H1 (cell line): ENCODE data around the gene TIMM8B. TPM values are rescaled to one million over a fixed set of nuclear protein-coding genes. Genes with fewer than 3 reads are reported as not detected.

ENCODE experiments used
- CTCF ChIA-PET: fragments of 300-600 bp; sonication (Branson Sonifier 250); formaldehyde crosslinking; loops from one replicate; lab custom pipeline; 2021; ENCODE audit not compliant: partially characterized antibody; lab: Charles Lee
- POLR2A ChIA-PET: fragments of 300-600 bp; sonication (Branson Sonifier 250); formaldehyde crosslinking; loops from one replicate; lab custom pipeline; 2021; ENCODE audit warnings: inconsistent platforms; ENCODE audit not compliant: partially characterized antibody; lab: Charles Lee
- DNase-seq, 2 experiments: peaks; one replicate each; pipeline versions ENCODE4 v3.0.0 to v3.0.0-alpha.2; 2010 to 2022; ENCODE audit warnings: low spot score in 2 of 2, low read depth in 1 of 2, mixed read lengths in 1 of 2
- FAIRE-seq: peaks from 2 replicates; lab custom pipeline; 2011; peaks lifted over from hg19 to GRCh38; lab: Jason Lieb, UNC
- H2AFZ ChIP-seq: 2 replicates; pipeline ENCODE4 v1.8.1; 2012; ENCODE audit warnings: low read length, inconsistent platforms
- H2AK5ac ChIP-seq: 2 replicates; pipeline ENCODE4 v1.6.1; 2013; ENCODE audit warnings: low read depth, low read length
- H2BK120ac ChIP-seq: replicated peaks from 2 replicates; pipeline ENCODE3; 2013; ENCODE audit warnings: low read depth, low read length, inconsistent platforms
- H2BK12ac ChIP-seq: 2 replicates; pipeline ENCODE4 v1.6.1; 2013; ENCODE audit warnings: low read depth, low read length
- H2BK15ac ChIP-seq: 2 replicates; pipeline ENCODE4 v1.6.1; 2013; ENCODE audit warnings: low read length
- H2BK20ac ChIP-seq: 2 replicates; pipeline ENCODE4 v1.6.1; 2013; ENCODE audit warnings: low read length
- H2BK5ac ChIP-seq: 2 replicates; pipeline ENCODE4 v1.6.1; 2013; ENCODE audit warnings: low read depth, low read length
- H3K14ac ChIP-seq: 2 replicates; pipeline ENCODE4 v1.6.1; 2013; ENCODE audit warnings: inconsistent platforms; ENCODE audit not compliant: insufficient read length
- H3K18ac ChIP-seq: 2 replicates; pipeline ENCODE4 v1.6.1; 2013; ENCODE audit warnings: low read length; ENCODE audit errors: extremely low read depth
- H3K23ac ChIP-seq: 2 replicates; pipeline ENCODE4 v1.6.1; 2013; ENCODE audit warnings: inconsistent platforms; ENCODE audit not compliant: insufficient read length
- H3K23me2 ChIP-seq: 2 replicates; pipeline ENCODE4 v1.6.1; 2013; ENCODE audit warnings: low read depth, low read length
- H3K27ac ChIP-seq: 2 replicates; pipeline ENCODE4 v1.6.1; 2011; ENCODE audit warnings: low read depth, low read length, inconsistent platforms
- H3K27me3 ChIP-seq, 4 experiments: replicated peaks in 1 of 4; 1 replicate in 1 of 4; 2 replicates in 3 of 4; pipeline versions ENCODE4 v1.6.1 to v1.8.1; 2011 to 2013; ENCODE audit warnings: low read length in 3 of 4, mild to moderate bottlenecking in 3 of 4, inconsistent platforms in 2 of 4, mixed read lengths in 2 of 4, moderate library complexity in 1 of 4; ENCODE audit not compliant: control insufficient read depth in 3 of 4, insufficient read depth in 3 of 4; ENCODE audit errors: extremely low read depth in 1 of 4
- H3K36me3 ChIP-seq, 4 experiments: 2 replicates each; pipeline versions ENCODE4 v1.6.1 to v1.8.1; 2011 to 2013; ENCODE audit warnings: mild to moderate bottlenecking in 4 of 4, low read length in 3 of 4, moderate library complexity in 2 of 4, control low read depth in 1 of 4, inconsistent platforms in 1 of 4; ENCODE audit not compliant: insufficient read depth in 4 of 4, control insufficient read depth in 2 of 4
- H3K4ac ChIP-seq: replicated peaks from 2 replicates; pipeline ENCODE3; 2013; ENCODE audit warnings: low read length, low read depth, mixed read lengths, inconsistent platforms; ENCODE audit not compliant: insufficient read length
- H3K4me1 ChIP-seq, 4 experiments: replicated peaks in 1 of 4; 1 replicate in 1 of 4; 2 replicates in 3 of 4; pipeline versions ENCODE4 v1.6.1 to v1.8.1; 2011 to 2013; ENCODE audit warnings: low read length in 3 of 4, inconsistent platforms in 2 of 4, mixed read lengths in 1 of 4; ENCODE audit not compliant: insufficient read depth in 4 of 4, control insufficient read depth in 3 of 4
- H3K4me2 ChIP-seq, 2 experiments: 2 replicates each; pipeline versions ENCODE4 v1.6.1 to v1.8.1; 2011 to 2013; ENCODE audit warnings: low read depth in 2 of 2, low read length in 2 of 2, control low read depth in 1 of 2, inconsistent platforms in 1 of 2, mild to moderate bottlenecking in 1 of 2; ENCODE audit not compliant: insufficient read depth in 1 of 2
- H3K4me3 ChIP-seq, 4 experiments: fragments of 200-600, 300-600 bp in 1 of 4; sonication (generic), shearing (Covaris generic), sonication (Bioruptor Twin) in 1 of 4; 2 replicates each; pipeline versions ENCODE4 v1.5.1 to v1.8.1; 2011 to 2016; ENCODE audit warnings: low read length in 4 of 4, low read depth in 3 of 4, control low read depth in 2 of 4, inconsistent platforms in 2 of 4, mild to moderate bottlenecking in 2 of 4, mixed read lengths in 1 of 4, moderate library complexity in 1 of 4; ENCODE audit not compliant: insufficient read depth in 2 of 4; ENCODE audit errors: extremely low read depth in 1 of 4
- H3K56ac ChIP-seq: replicated peaks from 2 replicates; pipeline ENCODE3; 2013; ENCODE audit warnings: low read depth, mild to moderate bottlenecking, mixed read lengths, low read length, inconsistent platforms; ENCODE audit not compliant: insufficient read length
- H3K79me1 ChIP-seq: 2 replicates; pipeline ENCODE4 v1.6.1; 2013; ENCODE audit warnings: low read depth, low read length, control low read depth
- H3K79me2 ChIP-seq, 2 experiments: 2 replicates each; pipeline versions ENCODE4 v1.6.1 to v1.8.1; 2012 to 2013; ENCODE audit warnings: low read length in 2 of 2, mild to moderate bottlenecking in 2 of 2, inconsistent platforms in 1 of 2; ENCODE audit not compliant: insufficient read depth in 2 of 2, control insufficient read depth in 1 of 2
- H3K9ac ChIP-seq, 4 experiments: replicated peaks in 1 of 4; 1 replicate in 1 of 4; 2 replicates in 3 of 4; pipeline versions ENCODE4 v1.6.1 to v1.8.1; 2011 to 2013; ENCODE audit warnings: low read depth in 3 of 4, low read length in 3 of 4, control low read depth in 2 of 4, mild to moderate bottlenecking in 2 of 4, moderate library complexity in 2 of 4, inconsistent platforms in 1 of 4; ENCODE audit errors: extremely low read depth in 1 of 4
- H3K9me3 ChIP-seq, 2 experiments: 2 replicates each; pipeline versions ENCODE4 v1.6.1 to v1.8.1; 2012 to 2013; ENCODE audit warnings: mild to moderate bottlenecking in 2 of 2, moderate library complexity in 2 of 2, control low read depth in 1 of 2, inconsistent platforms in 1 of 2, low read depth in 1 of 2, low read length in 1 of 2, mixed read lengths in 1 of 2; ENCODE audit not compliant: insufficient read depth in 2 of 2
- H4K20me1 ChIP-seq, 2 experiments: replicated peaks in 1 of 2; 2 replicates each; pipeline versions ENCODE3 to v1.8.1; 2011 to 2013; ENCODE audit warnings: inconsistent platforms in 2 of 2, low read length in 2 of 2, mild to moderate bottlenecking in 1 of 2; ENCODE audit not compliant: insufficient read depth in 2 of 2, control insufficient read depth in 1 of 2
- H4K5ac ChIP-seq: 2 replicates; pipeline ENCODE4 v1.6.1; 2013; ENCODE audit warnings: low read length, low read depth, mixed read lengths, inconsistent platforms; ENCODE audit not compliant: insufficient read length
- H4K8ac ChIP-seq: 2 replicates; pipeline ENCODE4 v1.8.0; 2013; ENCODE audit warnings: mild to moderate bottlenecking, moderate library complexity, low read length, inconsistent platforms; ENCODE audit not compliant: insufficient read depth; ENCODE audit errors: extremely low read depth
- H4K91ac ChIP-seq: replicated peaks from 2 replicates; pipeline ENCODE3; 2013; ENCODE audit warnings: low read length, mixed read lengths, inconsistent platforms; ENCODE audit not compliant: insufficient read length
- EZH2 ChIP-seq: fragments of 200-600 bp; sonication (generic); IDR thresholded peaks from 2 replicates; pipeline ENCODE4 v1.7.1; 2012; ENCODE audit warnings: low read depth, mild to moderate bottlenecking, moderate library complexity, low read length, inconsistent platforms; ENCODE audit not compliant: severe bottlenecking
- NANOG ChIP-seq: IDR thresholded peaks from 2 replicates; pipeline ENCODE4 v1.6.1; 2011; ENCODE audit warnings: low read length, low read depth, mild to moderate bottlenecking, inconsistent platforms; ENCODE audit not compliant: insufficient read depth, poor library complexity, severe bottlenecking
- RAD21 ChIP-seq, 2 experiments: IDR thresholded peaks in 1 of 2; conservative IDR thresholded peaks in 1 of 2; 2 replicates each; pipeline ENCODE4 v1.6.1; 2011; ENCODE audit warnings: low read depth in 2 of 2, low read length in 2 of 2, improper control_type of control experiment in 1 of 2, inconsistent platforms in 1 of 2, mild to moderate bottlenecking in 1 of 2, moderate library complexity in 1 of 2
- RXRA ChIP-seq: IDR thresholded peaks from 2 replicates; pipeline ENCODE4 v1.6.1; 2011; ENCODE audit warnings: low read depth, mild to moderate bottlenecking, low read length, moderate library complexity; ENCODE audit not compliant: insufficient read depth
- SP4 ChIP-seq: IDR thresholded peaks from 2 replicates; pipeline ENCODE4 v1.6.1; 2012; ENCODE audit warnings: low read length, inconsistent platforms
- TCF12 ChIP-seq: IDR thresholded peaks from 2 replicates; pipeline ENCODE4 v1.6.1; 2011; ENCODE audit warnings: low read depth, mild to moderate bottlenecking, low read length
- TEAD4 ChIP-seq: IDR thresholded peaks from 2 replicates; pipeline ENCODE4 v1.6.1; 2012; ENCODE audit warnings: low read depth, low read length, inconsistent platforms, mixed read lengths
- YY1 ChIP-seq: IDR thresholded peaks from 2 replicates; pipeline ENCODE4 v1.6.1; 2011; ENCODE audit warnings: low read depth, mild to moderate bottlenecking, low read length
- WGBS, 2 experiments: shearing (Covaris generic) in 1 of 2; methylation state at CpG; one replicate each; pipeline versions ENCODE4 v1.1.6 to v1.1.7; 2013 to 2015; ENCODE audit warnings: low lambda C conversion rate in 2 of 2, mixed read lengths in 2 of 2, inconsistent platforms in 1 of 2, low coverage in 1 of 2, missing lambda C conversion rate in 1 of 2; ENCODE audit not compliant: insufficient replicate concordance in 2 of 2, insufficient coverage in 1 of 2, insufficient read length in 1 of 2; ENCODE audit errors: extremely low coverage in 1 of 2, missing lambda C conversion rate in 1 of 2; 5-methylcytosine and 5-hydroxymethylcytosine counted together
- polyA plus RNA-seq, 7 experiments: library from polyadenylated mRNA; depleted of rRNA in 3 of 7; stranded (reverse) in 5 of 7; unstranded in 2 of 7; fragments of >200 nt in 5 of 7; fragments of 200-250 nt in 2 of 7; gene quantifications; 1 replicate in 5 of 7; 2 replicates in 1 of 7; 4 replicates in 1 of 7; pipeline versions ENCODE4 v1.2.1 to v1.2.3, GENCODE V29; 2011 to 2013; ENCODE audit warnings: missing spikeins in 2 of 7, mixed read lengths in 2 of 7
- total RNA-seq: library from RNA; stranded (reverse); fragmentation: NEBNext Ultra II Directional; extraction: Animal tissue kit (Norgen Biotek cat#: 25700); gene quantifications from 2 replicates; pipeline ENCODE4 v1.2.1, GENCODE V29; 2021
- TF ChIP-seq, protein P1 (sequence below), 3 experiments: IDR thresholded peaks; 1 replicate in 2 of 3; 2 replicates in 1 of 3; pipeline versions ENCODE4 v1.5.1 to v1.6.1; 2011; ENCODE audit warnings: low read length in 3 of 3, mild to moderate bottlenecking in 3 of 3, inconsistent platforms in 2 of 3, low read depth in 1 of 3, moderate library complexity in 1 of 3; ENCODE audit not compliant: insufficient read depth in 1 of 3; ENCODE audit errors: control extremely low read depth in 1 of 3

TIMM8B gene
- total and polyA plus RNA-seq, 2 of the 8 experiments (the other 6 are each of a cell fraction or from before 2014, with no cell fraction given): 93.7 to 143 TPM

DNA sequence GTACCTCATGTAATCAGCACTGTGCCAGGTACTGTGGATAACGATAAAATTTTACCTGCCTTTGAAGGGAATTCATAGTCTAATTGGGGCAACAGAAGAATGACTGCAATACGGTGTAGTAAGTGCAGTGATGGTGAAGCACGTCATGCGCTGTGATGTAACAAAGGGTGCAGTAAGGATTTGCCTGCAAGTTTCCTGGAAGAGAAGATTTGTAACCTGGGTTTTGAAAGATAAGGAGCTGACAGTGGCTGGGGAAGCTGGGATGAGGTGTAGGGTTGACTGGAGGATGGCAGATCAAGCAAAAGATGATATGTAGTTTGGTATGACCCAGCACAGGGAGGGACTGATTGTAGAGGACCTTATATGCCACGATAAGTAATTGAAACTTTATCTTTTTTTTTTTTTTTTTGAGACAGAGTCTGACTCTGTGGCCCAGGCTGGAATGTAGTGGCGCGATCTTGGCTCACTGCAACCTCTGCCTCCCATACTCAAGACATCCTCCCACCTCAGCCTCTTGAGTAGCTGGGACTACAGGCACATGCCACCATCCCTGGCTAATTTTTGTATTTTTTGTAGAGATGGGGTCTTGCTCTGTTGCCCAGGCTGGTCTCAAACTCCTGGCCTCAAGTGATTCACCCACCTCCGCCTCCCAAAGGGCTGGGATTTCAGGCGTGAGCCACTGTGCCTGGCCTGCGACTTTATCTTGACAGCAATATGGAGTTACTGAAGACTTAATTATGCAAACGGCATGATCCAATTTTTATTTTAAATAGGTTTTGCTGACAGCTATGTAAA is 11.4 kb upstream of the TIMM8B start:
- H2BK20ac ChIP-seq: no peak overlapping the region
- H3K4me3 ChIP-seq: no peak overlapping the region
- FAIRE-seq (no peak), DNase-seq (no peak)
- 92% methylated on average over 11 of the region's 11 CpGs; no CpG with 5 or more reads in 1 of the 2 experiments for WGBS, 2 experiments
- H2AFZ ChIP-seq: no peak overlapping the region
- no peaks in the 10 kb centered on the region for H3K79me1 ChIP-seq
- no peak overlapping the region for H3K4ac ChIP-seq
- no peak overlapping the region for H3K4me2 ChIP-seq
- CTCF ChIA-PET: interaction anchor here (0.6 to 12.8 kb wide), 6 partner anchors 8 to 280 kb away, joined by 3 to 104 read pairs (median 3); no protein-coding TSS in a partner anchor
- H4K91ac ChIP-seq: no peak overlapping the region
- H4K5ac ChIP-seq: no peak overlapping the region
- no peak overlapping the region for H3K27ac ChIP-seq
- POLR2A ChIA-PET: interaction anchor here (1.2 to 2.4 kb wide), 2 partner anchors 9 to 11 kb away, joined by 3 to 6 read pairs; no protein-coding TSS in a partner anchor
- no peaks in the 10 kb centered on the region for H3K23me2 ChIP-seq
- H3K56ac ChIP-seq: no peak overlapping the region
- no peaks in the 10 kb centered on the region for H3K27me3 ChIP-seq
- peaks cover 0 to 23% (median 9%) of the 10 kb centered on the region in 4 experiments; a peak in 3 of 8 replicates for H3K36me3 ChIP-seq
- no peak overlapping the region for H3K9ac ChIP-seq
- H3K23ac ChIP-seq: no peak overlapping the region
- no peak overlapping the region for H2BK15ac ChIP-seq
- H3K18ac ChIP-seq: no peak overlapping the region
- no peak overlapping the region for H3K14ac ChIP-seq
- peaks cover 0 to 2% of the 10 kb centered on the region in 2 experiments for H4K20me1 ChIP-seq
- no peak overlapping the region for H4K8ac ChIP-seq
- no peak overlapping the region for H2BK5ac ChIP-seq
- no peaks in the 10 kb centered on the region for H3K9me3 ChIP-seq
- no peaks in the 10 kb centered on the region for H3K4me1 ChIP-seq
- H3K79me2 ChIP-seq: no peaks in the 10 kb centered on the region
- no peak overlapping the region for H2BK12ac ChIP-seq
- no peak overlapping the region for H2AK5ac ChIP-seq
- H2BK120ac ChIP-seq: no peak overlapping the region
- TF ChIP-seq YY1 (no peak), RAD21 (IDR thresholded peaks at IDR 0.05 in 1 of 2, conservative IDR thresholded peaks at IDR 0.05 in 1 of 2; ENCODE audit: low read depth in 2 of 2, low read length in 2 of 2) (no peak), SP4 (no peak), RXRA (no peak), EZH2 (no peak), NANOG (no peak), TEAD4 (no peak), TCF12 (no peak)
- TF ChIP-seq, protein P1, sequence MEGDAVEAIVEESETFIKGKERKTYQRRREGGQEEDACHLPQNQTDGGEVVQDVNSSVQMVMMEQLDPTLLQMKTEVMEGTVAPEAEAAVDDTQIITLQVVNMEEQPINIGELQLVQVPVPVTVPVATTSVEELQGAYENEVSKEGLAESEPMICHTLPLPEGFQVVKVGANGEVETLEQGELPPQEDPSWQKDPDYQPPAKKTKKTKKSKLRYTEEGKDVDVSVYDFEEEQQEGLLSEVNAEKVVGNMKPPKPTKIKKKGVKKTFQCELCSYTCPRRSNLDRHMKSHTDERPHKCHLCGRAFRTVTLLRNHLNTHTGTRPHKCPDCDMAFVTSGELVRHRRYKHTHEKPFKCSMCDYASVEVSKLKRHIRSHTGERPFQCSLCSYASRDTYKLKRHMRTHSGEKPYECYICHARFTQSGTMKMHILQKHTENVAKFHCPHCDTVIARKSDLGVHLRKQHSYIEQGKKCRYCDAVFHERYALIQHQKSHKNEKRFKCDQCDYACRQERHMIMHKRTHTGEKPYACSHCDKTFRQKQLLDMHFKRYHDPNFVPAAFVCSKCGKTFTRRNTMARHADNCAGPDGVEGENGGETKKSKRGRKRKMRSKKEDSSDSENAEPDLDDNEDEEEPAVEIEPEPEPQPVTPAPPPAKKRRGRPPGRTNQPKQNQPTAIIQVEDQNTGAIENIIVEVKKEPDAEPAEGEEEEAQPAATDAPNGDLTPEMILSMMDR (IDR thresholded peaks at IDR 0.05; ENCODE audit: control extremely low read depth in 1 of 3, insufficient read depth in 1 of 3, low read depth in 1 of 3, low read length in 3 of 3): no peak
